Measurements from ENCODE around the gene TXNRD3. TPM values are rescaled to one million over a fixed set of nuclear protein-coding genes. Genes with fewer than 3 reads are reported as not detected.

Gene TXNRD3
- polyA plus RNA-seq, 1 of the 3 experiments (the other 2 are of a cell fraction): 4.7 TPM

DNA sequence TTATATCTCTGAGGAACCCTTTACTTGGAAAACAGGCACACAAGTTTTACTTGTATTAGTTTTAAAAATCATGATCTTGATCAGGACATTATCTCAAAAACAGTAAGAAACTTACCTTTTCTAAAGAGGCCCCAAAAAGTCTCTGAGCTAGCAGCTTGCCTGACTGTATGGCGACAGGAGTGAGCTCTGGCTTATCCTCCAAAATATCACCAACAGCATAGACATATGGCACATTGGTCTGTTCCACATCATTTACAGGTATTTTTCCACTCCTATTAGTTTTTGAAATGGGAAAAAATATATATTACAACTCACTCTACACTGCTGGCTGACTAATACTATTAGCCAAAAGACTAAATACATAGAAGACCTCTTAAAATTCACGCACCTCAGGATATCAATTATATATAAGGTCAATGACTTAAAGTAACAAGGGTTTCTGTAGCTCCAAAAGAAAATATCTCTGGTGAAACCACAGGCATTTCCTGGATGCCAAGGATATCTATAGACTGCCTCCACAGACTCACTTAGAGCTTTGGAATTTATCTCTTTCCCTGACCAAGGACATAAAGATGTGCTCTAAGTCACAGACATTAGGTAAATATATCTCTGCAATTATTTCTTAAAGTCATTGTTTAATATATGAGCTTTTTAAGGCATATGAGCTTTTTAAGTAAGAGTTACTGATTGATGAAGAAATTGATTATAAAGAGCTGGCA, 33.1 kb downstream of the TXNRD3 start:
- peaks cover 0 to 26% of the 10 kb centered on the region in 2 experiments for H3K36me3 ChIP-seq (replicated peaks in 1 of 2; ENCODE audit: control insufficient read depth in 1 of 2, insufficient read depth in 2 of 2, low read length in 1 of 2)
- peak overlapping the region; percentile 58 for H3K4me2 ChIP-seq
- H3K9me2 ChIP-seq: no peaks in the 10 kb centered on the region
- ChIA-PET CTCF (interaction anchor here (0.6 to 1.1 kb wide), 5 partner anchors 10 to 125 kb away, joined by 3 to 4 read pairs (median 3); no protein-coding TSS in a partner anchor), POLR2A (no interaction called here)
- H3K9me3 ChIP-seq: no peaks in the 10 kb centered on the region; the same call in 1 of the 2 replicates
- no peaks in the 10 kb centered on the region for H4K20me1 ChIP-seq (ENCODE audit: insufficient read depth)
- no peak overlapping the region for H2AFZ ChIP-seq (ENCODE audit: low read depth)
- peak overlapping the region; percentile 1; the same call in 1 of the 2 replicates for H3K9ac ChIP-seq
- peak overlapping the region; percentile 76 to 91; a peak in 3 of 4 replicates for H3K27ac ChIP-seq (ENCODE audit: low read depth in 2 of 2, low read length in 1 of 2)
- H3K79me2 ChIP-seq (ENCODE audit: insufficient read depth): no peaks in the 10 kb centered on the region
- H3K4me3 ChIP-seq (ENCODE audit: low read depth in 2 of 2, low read length in 1 of 2): 0 out of 4 replicates have a peak overlapping the region, but pooled peaks of 1 of the 2 experiments have one; percentile 21
- peaks cover 29% of the 10 kb centered on the region for H3F3A ChIP-seq (replicated peaks; ENCODE audit: insufficient read depth)
- peaks cover 3 to 27% of the 10 kb centered on the region in 2 experiments; a peak in 3 of 4 replicates for H3K4me1 ChIP-seq (ENCODE audit: control insufficient read depth in 1 of 2, insufficient read depth in 2 of 2, low read depth in 1 of 2, low read length in 1 of 2)
- no peak for DNase-seq
- WGBS (ENCODE audit: low lambda C conversion rate): 37% methylated on average over 2 of the region's 2 CpGs
- no peaks in the 10 kb centered on the region for H3K27me3 ChIP-seq (ENCODE audit: insufficient read depth)
- 0 out of 2 replicates have a peak, but pooled peaks have one; percentile 37 for TF ChIP-seq MEF2A (IDR thresholded peaks at IDR 0.05; ENCODE audit: borderline replicate concordance, low read depth)
- TF ChIP-seq, protein P1, sequence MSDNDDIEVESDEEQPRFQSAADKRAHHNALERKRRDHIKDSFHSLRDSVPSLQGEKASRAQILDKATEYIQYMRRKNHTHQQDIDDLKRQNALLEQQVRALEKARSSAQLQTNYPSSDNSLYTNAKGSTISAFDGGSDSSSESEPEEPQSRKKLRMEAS (IDR thresholded peaks at IDR 0.05; ENCODE audit: low read depth): no peak
- peak; percentile 60; the same call in 1 of the 2 replicates for TF ChIP-seq NFIC (IDR thresholded peaks at IDR 0.05; ENCODE audit: borderline replicate concordance)
- TF ChIP-seq CHD2 (IDR thresholded peaks at IDR 0.05; ENCODE audit: low read length, partially characterized antibody): no peak
- TF ChIP-seq TEAD4 (IDR thresholded peaks at IDR 0.05; ENCODE audit: borderline replicate concordance, insufficient read depth): peak; percentile 90
- no peak for TF ChIP-seq MXI1 (IDR thresholded peaks at IDR 0.05; ENCODE audit: low read depth, low read length)
- TF ChIP-seq FOSL2 (IDR thresholded peaks at IDR 0.05; ENCODE audit: borderline replicate concordance, low read depth): peak; percentile 58; the same call in 1 of the 2 replicates
- TF ChIP-seq, protein P2, sequence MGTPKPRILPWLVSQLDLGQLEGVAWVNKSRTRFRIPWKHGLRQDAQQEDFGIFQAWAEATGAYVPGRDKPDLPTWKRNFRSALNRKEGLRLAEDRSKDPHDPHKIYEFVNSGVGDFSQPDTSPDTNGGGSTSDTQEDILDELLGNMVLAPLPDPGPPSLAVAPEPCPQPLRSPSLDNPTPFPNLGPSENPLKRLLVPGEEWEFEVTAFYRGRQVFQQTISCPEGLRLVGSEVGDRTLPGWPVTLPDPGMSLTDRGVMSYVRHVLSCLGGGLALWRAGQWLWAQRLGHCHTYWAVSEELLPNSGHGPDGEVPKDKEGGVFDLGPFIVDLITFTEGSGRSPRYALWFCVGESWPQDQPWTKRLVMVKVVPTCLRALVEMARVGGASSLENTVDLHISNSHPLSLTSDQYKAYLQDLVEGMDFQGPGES (IDR thresholded peaks at IDR 0.05; ENCODE audit: low read depth, low read length): no peak
- TF ChIP-seq, protein P3, sequence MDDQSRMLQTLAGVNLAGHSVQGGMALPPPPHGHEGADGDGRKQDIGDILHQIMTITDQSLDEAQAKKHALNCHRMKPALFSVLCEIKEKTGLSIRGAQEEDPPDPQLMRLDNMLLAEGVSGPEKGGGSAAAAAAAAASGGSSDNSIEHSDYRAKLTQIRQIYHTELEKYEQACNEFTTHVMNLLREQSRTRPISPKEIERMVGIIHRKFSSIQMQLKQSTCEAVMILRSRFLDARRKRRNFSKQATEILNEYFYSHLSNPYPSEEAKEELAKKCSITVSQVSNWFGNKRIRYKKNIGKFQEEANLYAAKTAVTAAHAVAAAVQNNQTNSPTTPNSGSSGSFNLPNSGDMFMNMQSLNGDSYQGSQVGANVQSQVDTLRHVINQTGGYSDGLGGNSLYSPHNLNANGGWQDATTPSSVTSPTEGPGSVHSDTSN (IDR thresholded peaks at IDR 0.05): peak; percentile 66
- no peak for TF ChIP-seq GATA2 (CRISPR knock-in tag; IDR thresholded peaks at IDR 0.05)
- TF ChIP-seq EP300 (IDR thresholded peaks at IDR 0.05; ENCODE audit: borderline replicate concordance in 1 of 2, low read depth in 1 of 2, low read length in 1 of 2): peak in 1 of 2 experiments; percentile 82; a peak in 2 of 4 replicates
- TF ChIP-seq TCF12 (IDR thresholded peaks at IDR 0.05): peak; percentile 84
- TF ChIP-seq JUND (IDR thresholded peaks at IDR 0.05): peak; percentile 59
- TF ChIP-seq FOXJ3 (CRISPR knock-in tag; IDR thresholded peaks at IDR 0.05): no peak
- TF ChIP-seq SMC3 (IDR thresholded peaks at IDR 0.05; ENCODE audit: low read depth, low read length): no peak
- TF ChIP-seq, protein P4, sequence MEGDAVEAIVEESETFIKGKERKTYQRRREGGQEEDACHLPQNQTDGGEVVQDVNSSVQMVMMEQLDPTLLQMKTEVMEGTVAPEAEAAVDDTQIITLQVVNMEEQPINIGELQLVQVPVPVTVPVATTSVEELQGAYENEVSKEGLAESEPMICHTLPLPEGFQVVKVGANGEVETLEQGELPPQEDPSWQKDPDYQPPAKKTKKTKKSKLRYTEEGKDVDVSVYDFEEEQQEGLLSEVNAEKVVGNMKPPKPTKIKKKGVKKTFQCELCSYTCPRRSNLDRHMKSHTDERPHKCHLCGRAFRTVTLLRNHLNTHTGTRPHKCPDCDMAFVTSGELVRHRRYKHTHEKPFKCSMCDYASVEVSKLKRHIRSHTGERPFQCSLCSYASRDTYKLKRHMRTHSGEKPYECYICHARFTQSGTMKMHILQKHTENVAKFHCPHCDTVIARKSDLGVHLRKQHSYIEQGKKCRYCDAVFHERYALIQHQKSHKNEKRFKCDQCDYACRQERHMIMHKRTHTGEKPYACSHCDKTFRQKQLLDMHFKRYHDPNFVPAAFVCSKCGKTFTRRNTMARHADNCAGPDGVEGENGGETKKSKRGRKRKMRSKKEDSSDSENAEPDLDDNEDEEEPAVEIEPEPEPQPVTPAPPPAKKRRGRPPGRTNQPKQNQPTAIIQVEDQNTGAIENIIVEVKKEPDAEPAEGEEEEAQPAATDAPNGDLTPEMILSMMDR (IDR thresholded peaks at IDR 0.05): no peak
- peak; percentile 63; the same call in 1 of the 2 replicates for TF ChIP-seq RXRA (IDR thresholded peaks at IDR 0.05; ENCODE audit: borderline replicate concordance, low read depth)
